Fibroblast of gingiva (primary cell): ENCODE results near the gene RUNX2.
"Not testable (repeated sequence)": the region's sequence is repeated elsewhere in the genome, so short reads cannot be mapped to it uniquely, and the experiment has no call there.

Source experiments
- DNase-seq: peaks from one replicate; pipeline ENCODE4 v3.0.0-alpha.2; 2011; ENCODE audit warnings: low read depth

RUNX2 gene

GRCh38 chr6:45648262-45648620 lies 320.1 kb downstream of the RUNX2 start:
- DNase-seq: no peak

GRCh38 chr6:45650524-45651135 lies 322.5 kb downstream of the RUNX2 start:
- DNase-seq: no peak

GRCh38 chr6:45651301-45651700 lies 323.2 kb downstream of the RUNX2 start:
- no peak for DNase-seq

GRCh38 chr6:45652416-45652815 lies 324.3 kb downstream of the RUNX2 start:
- no peak for DNase-seq

GRCh38 chr6:45653117-45653883 lies 325.2 kb downstream of the RUNX2 start:
- DNase-seq: no peak

GRCh38 chr6:45654673-45655072 lies 326.5 kb downstream of the RUNX2 start:
- no peak for DNase-seq

GRCh38 chr6:45655745-45656476 lies 327.8 kb downstream of the RUNX2 start:
- peak; percentile 88 for DNase-seq

GRCh38 chr6:45657226-45657625 lies 329.1 kb downstream of the RUNX2 start:
- peak; percentile 35 for DNase-seq

GRCh38 chr6:45658400-45658799 lies 330.3 kb downstream of the RUNX2 start:
- peak; percentile 26 for DNase-seq

- no peak for DNase-seq
Measured at GRCh38 chr6:45658958-45659357, 330.8 kb downstream of the RUNX2 start.

GRCh38 chr6:45661661-45662060 lies 333.5 kb downstream of the RUNX2 start:
- peak; percentile 59 for DNase-seq

GRCh38 chr6:45663251-45664221 lies 335.4 kb downstream of the RUNX2 start:
- DNase-seq: peak; percentile 36

- DNase-seq: no peak
Measured at GRCh38 chr6:45664707-45665106, 336.6 kb downstream of the RUNX2 start.

- no peak for DNase-seq
Measured at GRCh38 chr6:45665859-45666258, 337.7 kb downstream of the RUNX2 start.

GRCh38 chr6:45666846-45667245 lies 338.7 kb downstream of the RUNX2 start:
- no peak for DNase-seq

GRCh38 chr6:45667300-45667699 lies 339.2 kb downstream of the RUNX2 start:
- no peak for DNase-seq

- DNase-seq: no peak
Measured at GRCh38 chr6:45667766-45668165, 339.6 kb downstream of the RUNX2 start.

GRCh38 chr6:45668705-45669104 lies 340.6 kb downstream of the RUNX2 start:
- DNase-seq: no peak

GRCh38 chr6:45673167-45673566 lies 345.0 kb downstream of the RUNX2 start:
- DNase-seq: not testable (repeated sequence)

GRCh38 chr6:45675166-45675565 lies 347.0 kb downstream of the RUNX2 start:
- not testable (repeated sequence) for DNase-seq

GRCh38 chr6:45675634-45676033 lies 347.5 kb downstream of the RUNX2 start:
- no peak for DNase-seq

- no peak for DNase-seq
Measured at GRCh38 chr6:45676380-45676779, 348.2 kb downstream of the RUNX2 start.
